Ishikawa (cell line): Measurements from ENCODE around the gene SPIB.

ENCODE experiments used
- CEBPB ChIP-seq: IDR thresholded peaks from 2 replicates; pipeline ENCODE4 v1.6.1; 2012
- CREB1 ChIP-seq: IDR thresholded peaks from 2 replicates; pipeline ENCODE4 v1.6.1; 2012; ENCODE audit warnings: low read depth
- EGR1 ChIP-seq: IDR thresholded peaks from 2 replicates; pipeline ENCODE4 v1.6.1; 2012
- EP300 ChIP-seq: IDR thresholded peaks from 2 replicates; pipeline ENCODE4 v1.6.1; 2012; ENCODE audit warnings: borderline replicate concordance
- FOXM1 ChIP-seq: IDR thresholded peaks from 2 replicates; pipeline ENCODE4 v1.6.1; 2012; ENCODE audit warnings: low read depth, borderline replicate concordance
- MAX ChIP-seq: IDR thresholded peaks from 2 replicates; pipeline ENCODE4 v1.6.1; 2012
- NFIC ChIP-seq: IDR thresholded peaks from 2 replicates; pipeline ENCODE4 v1.6.1; 2012
- RAD21 ChIP-seq: IDR thresholded peaks from 2 replicates; pipeline ENCODE4 v1.6.1; 2012; ENCODE audit warnings: low read depth
- REST ChIP-seq: IDR thresholded peaks from 2 replicates; pipeline ENCODE4 v1.6.1; 2012; ENCODE audit warnings: low read depth, mild to moderate bottlenecking
- TAF1 ChIP-seq: IDR thresholded peaks from 2 replicates; pipeline ENCODE4 v1.6.1; 2012; ENCODE audit warnings: low read depth, mild to moderate bottlenecking
- TCF12 ChIP-seq: IDR thresholded peaks from 2 replicates; pipeline ENCODE4 v1.6.1; 2012; ENCODE audit warnings: low read depth
- TEAD4 ChIP-seq: IDR thresholded peaks from 2 replicates; pipeline ENCODE4 v1.6.1; 2012
- USF1 ChIP-seq: IDR thresholded peaks from 2 replicates; pipeline ENCODE4 v1.6.1; 2012
- YY1 ChIP-seq: IDR thresholded peaks from 2 replicates; pipeline ENCODE4 v1.6.1; 2012; ENCODE audit warnings: low read depth
- ZBTB7A ChIP-seq: IDR thresholded peaks from 2 replicates; pipeline ENCODE4 v1.6.1; 2012; ENCODE audit warnings: low read depth

The SPIB gene

GRCh38 chr19:50435627-50436026, 16.9 kb downstream of the SPIB start:
- TF ChIP-seq USF1 (no peak), MAX (no peak), TCF12 (no peak), TEAD4 (no peak), EGR1 (no peak), EP300 (no peak), ZBTB7A (no peak), FOXM1 (no peak), CEBPB (no peak)

- TF ChIP-seq EP300, result no peak
- TF ChIP-seq REST, result no peak
- no peak for TF ChIP-seq ZBTB7A
- TF ChIP-seq TCF12, result no peak
- no peak for TF ChIP-seq MAX
- TF ChIP-seq CEBPB, result no peak
- TF ChIP-seq USF1, result no peak
- no peak for TF ChIP-seq YY1
- no peak for TF ChIP-seq NFIC
- TF ChIP-seq RAD21, result no peak
- TF ChIP-seq EGR1, result no peak
- no peak for TF ChIP-seq TEAD4
- TF ChIP-seq TAF1, result no peak
- no peak for TF ChIP-seq CREB1
- no peak for TF ChIP-seq FOXM1
Observed at GRCh38 chr19:50437862-50438449, 19.2 kb downstream of the SPIB start.

GRCh38 chr19:50444059-50444458, 25.3 kb downstream of the SPIB start:
- TF ChIP-seq TAF1 (no peak), EGR1 (no peak), MAX (no peak), YY1 (no peak), RAD21 (no peak), NFIC (no peak), REST (no peak), FOXM1 (no peak), USF1 (no peak), CREB1 (no peak), EP300 (no peak), TCF12 (no peak), TEAD4 (no peak), ZBTB7A (no peak), CEBPB (no peak)

- TF ChIP-seq NFIC, result no peak
- no peak for TF ChIP-seq CREB1
- no peak for TF ChIP-seq RAD21
- TF ChIP-seq MAX, result no peak
- TF ChIP-seq REST, result no peak
- no peak for TF ChIP-seq CEBPB
- TF ChIP-seq ZBTB7A, result no peak
- TF ChIP-seq TAF1, result no peak
- no peak for TF ChIP-seq EP300
- TF ChIP-seq EGR1, result no peak
- no peak for TF ChIP-seq YY1
- no peak for TF ChIP-seq TEAD4
- TF ChIP-seq FOXM1, result no peak
- no peak for TF ChIP-seq USF1
- no peak for TF ChIP-seq TCF12
Observed at GRCh38 chr19:50447053-50447452, 28.3 kb downstream of the SPIB start.
